ENCODE data around the gene UNC5A.

GRCh38 chr5:176819476-176819875 is 9.1 kb downstream of the UNC5A start:
- TF ChIP-seq GLIS3 (CRISPR knock-in tag; IDR thresholded peaks at IDR 0.05), result no peak
- TF ChIP-seq ZFP30 (CRISPR knock-in tag; IDR thresholded peaks at IDR 0.05), result no peak
- no peak for TF ChIP-seq PPARA (CRISPR knock-in tag; IDR thresholded peaks at IDR 0.05; ENCODE audit: borderline replicate concordance)
- no peak for TF ChIP-seq ARNTL (CRISPR knock-in tag; IDR thresholded peaks at IDR 0.05; ENCODE audit: borderline replicate concordance, low read depth)
- TF ChIP-seq, protein P1, sequence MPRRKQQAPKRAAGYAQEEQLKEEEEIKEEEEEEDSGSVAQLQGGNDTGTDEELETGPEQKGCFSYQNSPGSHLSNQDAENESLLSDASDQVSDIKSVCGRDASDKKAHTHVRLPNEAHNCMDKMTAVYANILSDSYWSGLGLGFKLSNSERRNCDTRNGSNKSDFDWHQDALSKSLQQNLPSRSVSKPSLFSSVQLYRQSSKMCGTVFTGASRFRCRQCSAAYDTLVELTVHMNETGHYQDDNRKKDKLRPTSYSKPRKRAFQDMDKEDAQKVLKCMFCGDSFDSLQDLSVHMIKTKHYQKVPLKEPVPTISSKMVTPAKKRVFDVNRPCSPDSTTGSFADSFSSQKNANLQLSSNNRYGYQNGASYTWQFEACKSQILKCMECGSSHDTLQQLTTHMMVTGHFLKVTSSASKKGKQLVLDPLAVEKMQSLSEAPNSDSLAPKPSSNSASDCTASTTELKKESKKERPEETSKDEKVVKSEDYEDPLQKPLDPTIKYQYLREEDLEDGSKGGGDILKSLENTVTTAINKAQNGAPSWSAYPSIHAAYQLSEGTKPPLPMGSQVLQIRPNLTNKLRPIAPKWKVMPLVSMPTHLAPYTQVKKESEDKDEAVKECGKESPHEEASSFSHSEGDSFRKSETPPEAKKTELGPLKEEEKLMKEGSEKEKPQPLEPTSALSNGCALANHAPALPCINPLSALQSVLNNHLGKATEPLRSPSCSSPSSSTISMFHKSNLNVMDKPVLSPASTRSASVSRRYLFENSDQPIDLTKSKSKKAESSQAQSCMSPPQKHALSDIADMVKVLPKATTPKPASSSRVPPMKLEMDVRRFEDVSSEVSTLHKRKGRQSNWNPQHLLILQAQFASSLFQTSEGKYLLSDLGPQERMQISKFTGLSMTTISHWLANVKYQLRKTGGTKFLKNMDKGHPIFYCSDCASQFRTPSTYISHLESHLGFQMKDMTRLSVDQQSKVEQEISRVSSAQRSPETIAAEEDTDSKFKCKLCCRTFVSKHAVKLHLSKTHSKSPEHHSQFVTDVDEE (CRISPR knock-in tag; IDR thresholded peaks at IDR 0.05), result no peak
- no peak for TF ChIP-seq PATZ1 (CRISPR knock-in tag; IDR thresholded peaks at IDR 0.05; ENCODE audit: borderline replicate concordance)
- no peak for TF ChIP-seq CSDC2 (CRISPR knock-in tag; IDR thresholded peaks at IDR 0.05)
- TF ChIP-seq TOX (CRISPR knock-in tag; IDR thresholded peaks at IDR 0.05; ENCODE audit: borderline replicate concordance), result no peak
- TF ChIP-seq CSRNP3 (CRISPR knock-in tag; IDR thresholded peaks at IDR 0.05), result no peak
- no peak for TF ChIP-seq ZFP3 (CRISPR knock-in tag; IDR thresholded peaks at IDR 0.05)
- TF ChIP-seq ZC3H10 (CRISPR knock-in tag; IDR thresholded peaks at IDR 0.05), result no peak

Measured in SK-N-SH treated with all-trans-retinoic acid at 6 μM for 48 hours (cell line).